ENCODE measurements around the gene LAMB4. TPM values are rescaled to one million over a fixed set of nuclear protein-coding genes. Genes with fewer than 3 reads are reported as not detected.

LAMB4 gene
- total RNA-seq, 2 experiments from 2014 or later: not detected

GRCh38 chr7:107973861-107974260 is 156.3 kb downstream of the LAMB4 start:
- H3K4me3 ChIP-seq (ENCODE audit: low read depth, low read length, poor library complexity, severe bottlenecking): no peak overlapping the region
- POLR2A ChIA-PET: interaction anchor here (1.1 kb wide), 1 partner anchor 8 kb away, joined by 3 read pairs; no protein-coding TSS in a partner anchor
- H3K79me2 ChIP-seq (ENCODE audit: insufficient read depth, low read depth, low read length): no peaks in the 10 kb centered on the region

More at GRCh38 chr7:107973861-107974260, 156.3 kb downstream of the LAMB4 start:
- CTCF ChIA-PET (ENCODE audit: unreplicated experiment): no interaction called here
- no peaks in the 10 kb centered on the region for H3K9me3 ChIP-seq (ENCODE audit: low read length)
- TF ChIP-seq CTCF (conservative IDR thresholded peaks at IDR 0.05; ENCODE audit: low read length) (no peak), EZH2phosphoT487 (IDR thresholded peaks at IDR 0.05; ENCODE audit: borderline replicate concordance, low read depth, low read length) (no peak)
- H3K27ac ChIP-seq (ENCODE audit: low read depth, low read length, poor library complexity, severe bottlenecking): no peak overlapping the region
- DNase-seq (ENCODE audit: low spot score): no peak
- no peaks in the 10 kb centered on the region for H4K20me1 ChIP-seq (ENCODE audit: insufficient read depth, low read length)
- H3K4me1 ChIP-seq (ENCODE audit: insufficient read depth, low read length, poor library complexity, severe bottlenecking): no peaks in the 10 kb centered on the region
- H3K4me2 ChIP-seq (ENCODE audit: low read length): no peak overlapping the region
- intact Hi-C loops (cut with micrococcal nuclease; ENCODE audit: unreplicated experiment): no loop called here
- no peak overlapping the region for H2AFZ ChIP-seq (ENCODE audit: low read length)
- no peaks in the 10 kb centered on the region for H3K36me3 ChIP-seq (ENCODE audit: insufficient read depth, low read length)
- BruUV-seq (replicated peaks): no TSS peak
- no peaks in the 10 kb centered on the region for H3K9me2 ChIP-seq (ENCODE audit: insufficient read depth, low read length)

Small RNA genes lying within 50 kb of the gene (small RNA-seq; reads per million reads assigned to genes)
- not detected for gene RF00012

Other genes with a start within 250 kb of the LAMB4 start
- gene DLD, start 239.2 kb downstream of the LAMB4 start, total RNA-seq (2014; rRNA removed; shearing (Covaris generic)): 43.8 and 48.4 TPM in 2 replicates
- 79.5 and 82.3 TPM in 2 replicates for gene DLD, start 239.2 kb downstream of the LAMB4 start, total RNA-seq (2022)
- gene LAMB1, start 127.2 kb downstream of the LAMB4 start, total RNA-seq (2014; rRNA removed; shearing (Covaris generic)): not detected in 2 replicates
- gene LAMB1, start 127.2 kb downstream of the LAMB4 start, total RNA-seq (2022): 0.17 TPM in 1 of 2 replicates, not detected in the other

Data from OCI-LY7 (cell line).